Stimulated activated CD8-positive, alpha-beta memory T cell treated with anti-CD3 and anti-CD28 coated beads, Interleukin-12 subunit alpha, Interleukin-12 subunit beta, amount 100 ng/mL, for 1 hour (primary cell): ENCODE data around the gene SIAH2.
"Not testable (repeated sequence)": the region's sequence is repeated elsewhere in the genome, so short reads cannot be mapped to it uniquely, and the experiment has no call there.

Experiments
- DNase-seq: peaks from one replicate; pipeline ENCODE4 v3.0.0-alpha.2; 2020; ENCODE audit warnings: low read depth

SIAH2 gene

GRCh38 chr3:150763122-150763840, at the start of gene SIAH2:
Gene SIAH2, minus strand, starts transcription at chr3:150763169. Its CDS starts 320 bp downstream, at chr3:150762849.
- peak; percentile 87 for DNase-seq

GRCh38 chr3:150811984-150812383, 49.0 kb upstream of the SIAH2 start:
- no peak for DNase-seq

- no peak for DNase-seq
Observed at GRCh38 chr3:150810641-150811040, 47.7 kb upstream of the SIAH2 start.

GRCh38 chr3:150806185-150806835, 43.3 kb upstream of the SIAH2 start:
- no peak for DNase-seq

- DNase-seq = no peak
Observed at GRCh38 chr3:150805354-150805753, 42.4 kb upstream of the SIAH2 start.

- DNase-seq = no peak
Observed at GRCh38 chr3:150803440-150803985, 40.5 kb upstream of the SIAH2 start.

- no peak for DNase-seq
Observed at GRCh38 chr3:150800722-150801121, 37.8 kb upstream of the SIAH2 start.

GRCh38 chr3:150798122-150798618, 35.2 kb upstream of the SIAH2 start:
- no peak for DNase-seq

- no peak for DNase-seq
Observed at GRCh38 chr3:150797155-150797554, 34.2 kb upstream of the SIAH2 start.

GRCh38 chr3:150796527-150796926, 33.6 kb upstream of the SIAH2 start:
- not testable (repeated sequence) for DNase-seq

GRCh38 chr3:150793641-150794040, 30.7 kb upstream of the SIAH2 start:
- DNase-seq = no peak

GRCh38 chr3:150790629-150791028, 27.7 kb upstream of the SIAH2 start:
- DNase-seq = no peak

- no peak for DNase-seq
Observed at GRCh38 chr3:150789451-150789850, 26.5 kb upstream of the SIAH2 start.

GRCh38 chr3:150787741-150788370, 24.9 kb upstream of the SIAH2 start:
- peak; percentile 68 for DNase-seq

GRCh38 chr3:150786791-150787190, 23.8 kb upstream of the SIAH2 start:
- no peak for DNase-seq

GRCh38 chr3:150784747-150785125, 21.8 kb upstream of the SIAH2 start:
- no peak for DNase-seq

GRCh38 chr3:150783920-150784746, 21.2 kb upstream of the SIAH2 start:
- no peak for DNase-seq

- no peak for DNase-seq
Observed at GRCh38 chr3:150783316-150783715, 20.3 kb upstream of the SIAH2 start.

GRCh38 chr3:150779402-150779858, 16.5 kb upstream of the SIAH2 start:
- no peak for DNase-seq

GRCh38 chr3:150778793-150779401, 15.9 kb upstream of the SIAH2 start:
- DNase-seq = no peak

GRCh38 chr3:150775001-150775599, 12.1 kb upstream of the SIAH2 start:
- no peak for DNase-seq
